Natural killer cell (primary cell): ENCODE data around the gene TMEM53. TPM values are rescaled to one million over a fixed set of nuclear protein-coding genes. Genes with fewer than 3 reads are reported as not detected.

Source experiments
- ATAC-seq, 3 donors: fragments of 150-1000 bp in 2 of 3; fragments of 200-7000 bp in 1 of 3; cut with Tn5 transposase; 1 replicate in 1 of 3; 2 replicates in 2 of 3; pipeline ENCODE4 v1.10.0; 2021; ENCODE audit warnings: mild to moderate bottlenecking in 2 of 3, moderate library complexity in 2 of 3
- DNase-seq, 2 donors: peaks; one replicate each; pipeline versions ENCODE4 v3.0.0 to v3.0.0-alpha.2; 2013 to 2021; ENCODE audit warnings: mixed read lengths in 1 of 2
- H3K27ac ChIP-seq: one replicate; pipeline ENCODE4 v1.5.1; 2013; ENCODE audit warnings: mild to moderate bottlenecking, low read length
- H3K27me3 ChIP-seq: one replicate; pipeline ENCODE4 v1.6.1; 2013; ENCODE audit warnings: low read length; ENCODE audit not compliant: control insufficient read depth, insufficient read depth
- H3K36me3 ChIP-seq: one replicate; pipeline ENCODE4 v1.6.1; 2013; ENCODE audit warnings: low read length; ENCODE audit not compliant: control insufficient read depth, insufficient read depth
- H3K4me1 ChIP-seq: one replicate; pipeline ENCODE4 v1.6.1; 2013; ENCODE audit warnings: low read length; ENCODE audit not compliant: control insufficient read depth, insufficient read depth
- H3K4me3 ChIP-seq: one replicate; pipeline ENCODE4 v1.5.1; 2013; ENCODE audit warnings: low read length
- H3K9me3 ChIP-seq: one replicate; pipeline ENCODE4 v1.6.1; 2013; ENCODE audit warnings: low read length; ENCODE audit not compliant: control insufficient read depth, insufficient read depth
- H3K27ac Mint-ChIP-seq, 2 donors: one replicate each; pipeline ENCODE4 v1.8.0; 2022; ENCODE audit warnings: mild to moderate bottlenecking in 2 of 2, mixed read lengths in 2 of 2, moderate library complexity in 1 of 2
- H3K27me3 Mint-ChIP-seq, 2 donors: one replicate each; pipeline ENCODE4 v1.8.0; 2022; ENCODE audit warnings: low read depth in 2 of 2, mixed read lengths in 2 of 2
- H3K36me3 Mint-ChIP-seq: one replicate; pipeline ENCODE4 v1.8.0; 2022; ENCODE audit warnings: mixed read lengths
- H3K4me1 Mint-ChIP-seq, 2 donors: one replicate each; pipeline ENCODE4 v1.8.0; 2022; ENCODE audit warnings: mixed read lengths in 2 of 2
- H3K4me3 Mint-ChIP-seq: one replicate; pipeline ENCODE4 v1.8.0; 2022; ENCODE audit warnings: mild to moderate bottlenecking, moderate library complexity, mixed read lengths
- H3K9me3 Mint-ChIP-seq, 2 donors: one replicate each; pipeline ENCODE4 v1.8.0; 2022; ENCODE audit warnings: mixed read lengths in 2 of 2
- WGBS: methylation state at CpG from one replicate; pipeline ENCODE4 v1.1.7; 2013; ENCODE audit warnings: missing lambda C conversion rate; ENCODE audit not compliant: insufficient coverage; 5-methylcytosine and 5-hydroxymethylcytosine counted together
- intact Hi-C: fragments of 100-400 bp; cut with micrococcal nuclease; formaldehyde crosslinking; loops from one replicate; pipeline ENCODE4 v1.14.2; 2022
- total RNA-seq, 4 donors: library from RNA; stranded (reverse); fragments of 120-200 nt in 1 of 4; gene quantifications; one replicate each; pipeline versions ENCODE4 v1.2.3 to v1.2.4, GENCODE V29; 2013 to 2022
- TF ChIP-seq, protein P1 (sequence below): fragments of 200-600 bp; IDR thresholded peaks from one replicate; pipeline ENCODE4 v1.8.0; 2022; ENCODE audit warnings: antibody characterized with exemption

The TMEM53 gene
- total RNA-seq, 3 donors from 2014 or later (not counting 1 experiment from before 2014, with no cell fraction given), result 2.2 to 3.8 (median 3.3) TPM

GRCh38 chr1:44718091-44718490 is 43.8 kb upstream of the TMEM53 start:
- 84% methylated on average over 6 of the region's 6 CpGs for WGBS
- Mint-ChIP-seq H3K27ac (peak overlapping the region; percentile 7 to 64), H3K36me3 (no peaks in the 10 kb centered on the region), H3K4me1 (peaks cover 50 to 52% of the 10 kb centered on the region in 2 donors), H3K27me3 (no peaks in the 10 kb centered on the region), H3K4me3 (no peak overlapping the region), H3K9me3 (no peaks in the 10 kb centered on the region)
- Histone ChIP-seq H3K4me3 (no peak overlapping the region), H3K4me1 (peaks cover 41% of the 10 kb centered on the region), H3K9me3 (no peaks in the 10 kb centered on the region), H3K36me3 (no peaks in the 10 kb centered on the region), H3K27me3 (no peaks in the 10 kb centered on the region), H3K27ac (no peak overlapping the region)
- TF ChIP-seq, protein P1, sequence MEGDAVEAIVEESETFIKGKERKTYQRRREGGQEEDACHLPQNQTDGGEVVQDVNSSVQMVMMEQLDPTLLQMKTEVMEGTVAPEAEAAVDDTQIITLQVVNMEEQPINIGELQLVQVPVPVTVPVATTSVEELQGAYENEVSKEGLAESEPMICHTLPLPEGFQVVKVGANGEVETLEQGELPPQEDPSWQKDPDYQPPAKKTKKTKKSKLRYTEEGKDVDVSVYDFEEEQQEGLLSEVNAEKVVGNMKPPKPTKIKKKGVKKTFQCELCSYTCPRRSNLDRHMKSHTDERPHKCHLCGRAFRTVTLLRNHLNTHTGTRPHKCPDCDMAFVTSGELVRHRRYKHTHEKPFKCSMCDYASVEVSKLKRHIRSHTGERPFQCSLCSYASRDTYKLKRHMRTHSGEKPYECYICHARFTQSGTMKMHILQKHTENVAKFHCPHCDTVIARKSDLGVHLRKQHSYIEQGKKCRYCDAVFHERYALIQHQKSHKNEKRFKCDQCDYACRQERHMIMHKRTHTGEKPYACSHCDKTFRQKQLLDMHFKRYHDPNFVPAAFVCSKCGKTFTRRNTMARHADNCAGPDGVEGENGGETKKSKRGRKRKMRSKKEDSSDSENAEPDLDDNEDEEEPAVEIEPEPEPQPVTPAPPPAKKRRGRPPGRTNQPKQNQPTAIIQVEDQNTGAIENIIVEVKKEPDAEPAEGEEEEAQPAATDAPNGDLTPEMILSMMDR, result no peak
- no peak for ATAC-seq
- intact Hi-C loops, result loop anchor here (5.0 kb wide), 1 partner anchor 584 kb away; no protein-coding TSS in a partner anchor
- no peak for DNase-seq

DNA sequence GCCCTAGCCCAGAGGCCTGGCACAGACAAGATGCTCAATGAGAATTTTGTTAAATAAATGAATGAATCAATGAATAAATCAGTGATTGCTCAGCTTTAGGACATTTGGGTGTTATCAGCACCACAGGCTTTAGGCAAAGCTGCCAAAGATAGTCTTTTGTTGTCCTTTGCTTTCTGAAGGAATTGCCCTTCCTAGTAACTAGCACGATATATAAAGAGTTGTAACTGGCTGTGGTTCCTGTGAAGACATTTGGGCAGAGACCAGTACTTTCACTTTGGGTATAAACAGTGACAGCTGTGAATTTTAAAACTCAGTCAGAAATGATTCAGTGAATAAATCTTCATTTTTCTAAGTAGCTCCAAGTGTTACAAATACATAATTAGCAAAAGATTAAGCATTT is 43.4 kb upstream of the TMEM53 start:
- intact Hi-C loops, result loop anchor here (5.0 kb wide), 1 partner anchor 585 kb away; no protein-coding TSS in a partner anchor
- WGBS, result 33% methylated on average over 1 of the region's 1 CpG

GRCh38 chr1:44717156-44717555 is 42.9 kb upstream of the TMEM53 start:
- H3K9me3 Mint-ChIP-seq, result no peaks in the 10 kb centered on the region
- intact Hi-C loops, result loop anchor here (5.0 kb wide), 1 partner anchor 585 kb away; no protein-coding TSS in a partner anchor
- peaks cover 31% of the 10 kb centered on the region for H3K4me1 ChIP-seq

More for the DNA sequence above, 43.4 kb upstream of the TMEM53 start:
- H3K36me3 Mint-ChIP-seq, result no peaks in the 10 kb centered on the region
- H3K4me1 Mint-ChIP-seq, result peaks cover 47 to 49% of the 10 kb centered on the region in 2 donors
- ATAC-seq, result no peak
- Histone ChIP-seq H3K27ac (no peak overlapping the region), H3K36me3 (no peaks in the 10 kb centered on the region), H3K4me1 (peaks cover 36% of the 10 kb centered on the region), H3K4me3 (no peak overlapping the region), H3K9me3 (no peaks in the 10 kb centered on the region), H3K27me3 (no peaks in the 10 kb centered on the region)
- H3K9me3 Mint-ChIP-seq, result no peaks in the 10 kb centered on the region
- no peak for DNase-seq
- TF ChIP-seq, protein P1, result no peak
- H3K4me3 Mint-ChIP-seq, result no peak overlapping the region
- H3K27ac Mint-ChIP-seq, result peak overlapping the region; percentile 7 to 64
- H3K27me3 Mint-ChIP-seq, result no peaks in the 10 kb centered on the region

More at GRCh38 chr1:44717156-44717555, 42.9 kb upstream of the TMEM53 start:
- H3K27me3 ChIP-seq, result no peaks in the 10 kb centered on the region
- no peak for ATAC-seq
- WGBS, result 97% methylated on average over 4 of the region's 4 CpGs
- Mint-ChIP-seq H3K27me3 (no peaks in the 10 kb centered on the region), H3K27ac (peak overlapping the region; percentile 7 to 64), H3K4me1 (peaks cover 47 to 49% of the 10 kb centered on the region in 2 donors), H3K4me3 (no peak overlapping the region), H3K36me3 (no peaks in the 10 kb centered on the region)
- no peak overlapping the region for H3K27ac ChIP-seq
- TF ChIP-seq, protein P1, result no peak
- H3K9me3 ChIP-seq, result no peaks in the 10 kb centered on the region
- no peak overlapping the region for H3K4me3 ChIP-seq
- no peaks in the 10 kb centered on the region for H3K36me3 ChIP-seq
- no peak for DNase-seq
